ENCODE data around the gene ZSWIM4.
A peak's percentile ranks its signal among the peaks of the same experiment; 100 is the strongest.

ZSWIM4 gene

DNA sequence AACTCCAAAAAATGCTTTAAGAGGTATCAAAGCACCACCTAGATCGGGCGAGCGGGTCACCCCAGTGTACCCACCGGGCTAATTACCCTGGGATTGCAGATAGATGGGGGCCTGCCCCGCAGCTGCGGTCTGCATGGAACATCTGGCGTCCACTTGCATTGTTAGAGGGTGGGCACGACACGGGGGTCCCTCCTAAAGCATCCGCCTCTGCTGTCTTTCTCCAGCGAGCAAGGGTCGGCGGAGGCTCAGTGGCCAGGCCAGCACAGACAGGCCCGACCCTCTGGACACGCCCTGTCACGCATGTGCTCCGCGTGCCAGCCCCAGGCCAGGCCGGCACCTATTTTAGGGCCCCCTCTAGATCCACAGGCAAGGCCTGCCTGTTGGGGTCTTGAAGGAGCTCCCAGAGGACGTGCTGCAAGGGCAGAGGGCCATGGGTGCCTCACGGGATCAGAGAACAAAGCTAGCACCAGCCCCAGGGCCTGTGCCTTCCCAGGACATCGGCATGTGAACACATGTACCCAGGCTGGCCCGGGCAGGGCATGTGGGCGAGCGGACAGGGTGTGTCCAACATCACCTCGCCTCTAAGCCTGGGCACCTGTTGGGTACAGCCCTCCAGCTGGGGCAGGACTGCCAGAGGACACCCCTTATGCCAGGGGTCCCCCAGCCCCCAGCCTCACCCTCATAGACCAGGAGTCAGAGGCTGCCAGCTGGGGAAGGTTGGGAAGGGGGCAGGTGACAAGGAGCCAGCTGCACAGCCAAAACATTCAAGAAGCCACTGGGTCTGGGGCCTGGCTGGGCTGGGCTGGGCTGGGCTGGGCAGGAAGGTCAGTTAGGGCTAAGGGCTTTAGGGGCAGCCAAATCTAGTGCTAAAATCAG lies 46.1 kb downstream of the ZSWIM4 start:
- no peak for TF ChIP-seq GATA1 (IDR thresholded peaks at IDR 0.05; ENCODE audit: low read depth, low read length)
- TF ChIP-seq POLR2A (IDR thresholded peaks at IDR 0.05; ENCODE audit: low read length): peak; percentile 90
- DNase-seq: peak in 1 of 2 experiments; percentile 53

DNA sequence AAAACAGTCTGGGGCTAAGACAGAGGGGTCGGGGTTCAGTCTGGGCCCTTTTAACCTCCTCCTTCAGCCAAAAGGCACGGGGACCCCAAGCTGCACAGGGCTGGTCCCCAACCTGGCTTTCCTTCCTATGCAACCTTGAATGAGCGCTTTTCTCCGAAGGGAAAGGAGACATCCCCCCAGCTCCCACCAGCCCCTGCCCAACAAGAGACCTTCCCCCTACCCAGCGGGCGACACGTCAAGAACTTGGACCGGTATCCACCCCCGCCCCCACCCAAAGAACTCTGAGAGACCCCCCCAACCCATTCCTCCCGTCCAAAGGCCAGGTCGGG lies 46.7 kb downstream of the ZSWIM4 start:
- no peak for TF ChIP-seq GATA1 (IDR thresholded peaks at IDR 0.05; ENCODE audit: low read depth, low read length)
- no peak for TF ChIP-seq POLR2A (IDR thresholded peaks at IDR 0.05; ENCODE audit: low read length)
- DNase-seq: peak; percentile 56 to 69

DNA sequence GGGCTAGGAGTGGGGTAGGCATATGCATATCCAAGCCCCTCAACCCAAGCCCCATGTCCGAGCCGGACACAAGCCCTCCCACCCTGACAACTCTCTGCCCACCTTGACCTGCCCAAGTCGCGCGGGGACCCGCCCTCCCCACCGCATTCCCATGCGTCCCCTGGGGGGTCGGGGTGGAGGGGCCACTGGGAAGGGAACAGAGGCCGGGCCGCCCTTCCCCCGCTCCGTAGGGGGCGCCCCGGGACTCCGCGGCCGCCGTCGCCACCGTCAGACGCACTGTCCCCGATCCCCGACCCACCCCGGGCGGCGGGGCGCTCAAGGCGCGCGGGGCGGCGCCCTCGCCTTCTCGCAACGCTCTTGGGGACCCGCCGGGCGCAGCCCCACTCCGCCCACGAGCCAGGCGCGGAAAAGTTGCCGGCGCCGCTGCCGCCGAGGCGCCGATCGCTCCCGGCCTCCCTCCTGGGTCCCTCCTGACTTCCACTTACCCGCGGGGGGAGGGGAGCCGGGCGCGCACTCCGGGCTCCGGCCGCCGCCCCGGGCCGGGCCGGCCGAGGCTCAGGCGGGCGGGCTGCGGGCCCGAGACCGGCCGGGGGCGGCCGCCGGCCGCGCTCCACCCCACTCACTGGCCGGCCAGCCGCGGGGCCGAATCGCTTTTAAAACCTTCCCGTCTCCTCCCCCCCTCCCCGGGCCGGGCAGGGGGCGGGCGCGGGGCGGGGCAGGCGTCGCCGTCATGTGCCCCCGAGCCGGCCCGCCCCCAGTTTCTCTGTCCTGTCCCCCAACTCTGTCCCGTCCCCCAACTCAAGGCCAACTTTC lies 47.3 kb downstream of the ZSWIM4 start:
- DNase-seq: peak; percentile 78 to 87
- TF ChIP-seq POLR2A (IDR thresholded peaks at IDR 0.05; ENCODE audit: low read length) (peak; percentile 80), GATA1 (IDR thresholded peaks at IDR 0.05; ENCODE audit: low read depth, low read length) (no peak)

DNA sequence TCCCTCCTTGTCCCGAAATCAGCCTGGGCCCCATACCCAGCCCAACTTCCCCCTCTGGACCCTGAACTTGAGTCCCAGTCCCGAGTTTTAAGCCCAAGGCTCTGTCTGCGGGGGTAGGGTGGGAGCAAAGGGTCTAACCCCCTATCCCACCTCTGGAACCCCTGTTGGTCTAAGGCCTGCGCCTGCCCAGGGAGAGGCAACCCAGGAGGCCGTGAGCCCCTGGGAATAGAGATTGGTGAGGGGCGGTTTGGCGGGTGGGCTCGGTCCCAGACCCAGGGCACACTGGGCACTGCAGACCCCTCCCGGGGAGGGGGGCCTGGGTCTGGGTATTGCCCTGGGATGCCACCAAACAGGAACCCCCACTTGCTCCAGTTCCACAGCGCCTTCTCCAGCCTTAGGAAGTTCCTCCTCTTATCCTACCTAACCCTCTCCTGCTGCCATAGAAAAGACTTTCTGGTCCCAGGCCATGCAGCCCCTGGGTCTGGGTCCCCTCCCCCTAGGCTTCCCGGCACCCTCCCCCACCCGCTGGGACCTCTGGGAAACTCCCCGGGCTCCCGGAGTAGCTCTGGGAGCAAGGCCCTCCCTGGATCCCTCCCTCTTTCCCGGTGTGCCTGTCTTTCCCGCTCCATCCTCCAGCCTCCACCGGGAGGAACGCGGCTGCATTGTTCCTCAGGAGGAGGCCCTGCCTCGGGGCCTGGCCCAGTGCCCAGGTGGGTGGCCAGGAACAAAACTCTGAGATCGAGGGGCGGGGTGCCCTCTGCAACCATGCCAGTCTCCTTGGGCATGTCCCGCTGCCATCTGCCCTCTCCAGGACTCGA lies 48.1 kb downstream of the ZSWIM4 start:
- TF ChIP-seq POLR2A (IDR thresholded peaks at IDR 0.05; ENCODE audit: low read length) (no peak), GATA1 (IDR thresholded peaks at IDR 0.05; ENCODE audit: low read depth, low read length) (no peak)
- DNase-seq: no peak

DNA sequence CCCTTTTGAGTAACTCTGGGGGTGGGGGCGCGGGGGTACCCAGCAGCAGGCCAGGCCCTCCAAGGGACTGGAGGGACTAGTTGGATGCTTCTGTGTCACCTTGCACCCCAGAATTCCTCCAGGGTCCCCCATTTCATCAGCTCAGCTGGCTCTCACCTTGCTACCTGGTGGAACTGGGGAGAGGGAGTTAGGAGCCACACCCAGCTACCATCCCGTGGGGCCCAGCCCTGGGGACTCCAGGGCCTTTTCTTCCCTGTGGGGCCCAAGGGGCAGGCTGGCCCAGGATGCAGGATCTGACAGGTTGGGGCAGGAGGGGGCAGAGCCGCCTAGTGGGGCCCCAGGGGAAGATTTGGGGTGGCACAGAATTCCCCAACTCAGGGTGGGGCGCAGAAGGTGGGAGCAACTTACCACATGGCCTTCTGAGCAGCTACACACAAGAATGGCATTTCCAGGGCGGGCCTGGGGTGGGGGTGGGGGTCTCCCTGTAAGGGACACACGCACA lies 48.9 kb downstream of the ZSWIM4 start:
- TF ChIP-seq POLR2A (IDR thresholded peaks at IDR 0.05; ENCODE audit: low read length) (no peak), GATA1 (IDR thresholded peaks at IDR 0.05; ENCODE audit: low read depth, low read length) (no peak)
- no peak for DNase-seq

DNA sequence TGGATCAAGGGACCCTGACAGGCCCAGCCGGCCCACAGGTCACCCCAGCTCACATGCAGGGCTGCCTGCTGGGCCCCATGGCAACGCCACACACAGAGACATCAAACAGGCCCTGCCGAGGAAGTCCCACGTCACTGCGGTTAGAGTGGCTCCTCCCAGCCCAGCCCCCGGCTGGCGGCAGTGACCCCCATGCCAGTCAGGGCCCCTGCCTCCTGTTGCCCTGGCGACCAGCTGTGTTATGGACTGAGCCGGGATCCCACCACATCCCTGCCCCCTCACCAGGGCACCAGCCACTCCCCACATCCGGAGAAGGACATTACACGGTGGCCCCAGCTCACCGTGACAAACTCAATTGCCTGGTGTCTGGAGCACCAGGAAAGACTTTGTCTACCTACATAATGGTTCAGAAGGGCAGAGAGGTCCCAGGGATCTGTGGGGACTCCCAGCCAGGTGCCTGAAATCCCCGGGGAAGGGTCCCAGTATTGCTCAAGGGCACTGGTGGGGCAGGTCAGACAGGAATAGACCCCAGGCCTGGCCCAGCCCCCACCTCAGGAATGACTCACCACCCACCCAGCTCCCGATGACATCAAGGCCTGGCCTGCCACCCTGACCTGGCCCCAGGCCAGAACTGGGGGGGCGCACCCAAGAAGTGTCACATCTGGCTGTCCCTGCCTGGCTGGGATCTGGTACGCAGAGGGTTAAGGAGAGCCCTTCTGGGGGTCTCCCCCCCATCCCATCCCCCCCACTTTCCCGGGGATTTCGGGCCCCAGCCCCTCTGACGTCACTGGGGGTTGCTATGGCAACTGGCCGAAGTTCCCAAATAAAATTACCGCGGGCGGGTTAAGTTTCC lies 51.5 kb downstream of the ZSWIM4 start:
- peak; percentile 92 to 96 for DNase-seq
- TF ChIP-seq GATA1 (IDR thresholded peaks at IDR 0.05; ENCODE audit: low read depth, low read length) (no peak), POLR2A (IDR thresholded peaks at IDR 0.05; ENCODE audit: low read length) (peak; percentile 35)

DNA sequence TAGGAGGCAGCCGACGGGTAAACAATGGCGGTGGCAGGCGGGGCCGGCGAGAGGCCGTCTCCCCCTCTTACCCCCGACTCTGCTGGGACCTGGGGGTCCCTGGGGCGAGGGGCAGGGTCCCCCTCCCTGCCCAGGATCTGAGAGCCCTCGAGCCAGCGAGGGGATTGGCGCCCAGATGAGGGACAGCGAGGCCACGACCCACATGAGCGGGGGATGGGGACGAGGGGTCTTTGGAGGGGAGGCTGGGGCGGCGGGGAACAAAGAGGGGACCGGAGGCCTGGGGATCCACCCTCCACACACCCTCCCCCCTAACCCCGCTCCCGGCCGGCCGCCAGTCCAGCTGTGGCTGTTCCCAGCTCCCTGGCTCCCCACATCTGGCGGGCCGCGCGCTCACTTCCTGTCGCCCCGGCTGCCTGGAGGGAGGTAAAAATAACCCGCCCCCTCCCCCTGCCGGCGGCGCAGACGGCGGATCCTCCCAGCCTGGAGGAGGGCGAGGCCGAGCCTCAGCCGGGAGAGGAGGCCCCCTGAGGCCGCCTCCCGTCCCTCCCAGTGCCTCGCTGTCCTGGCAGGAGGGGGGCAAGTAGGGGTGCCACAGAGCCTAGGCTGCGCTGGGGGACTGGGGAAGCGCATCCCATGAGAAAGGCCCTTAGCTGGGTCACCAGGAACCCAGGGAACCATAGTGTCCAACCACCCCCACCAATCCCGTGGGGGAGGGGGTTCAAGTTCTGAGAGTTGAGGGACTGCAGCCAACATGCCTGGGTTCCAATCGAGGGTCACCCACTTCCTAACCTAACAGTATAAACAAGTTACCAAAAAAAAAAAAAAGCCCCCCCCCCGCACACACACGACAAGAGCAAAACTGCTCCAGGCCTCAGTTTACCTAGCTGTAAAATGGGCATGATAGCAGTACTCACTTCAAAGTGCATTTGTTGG lies 52.4 kb downstream of the ZSWIM4 start:
- TF ChIP-seq POLR2A (IDR thresholded peaks at IDR 0.05; ENCODE audit: low read length) (peak; percentile 67), GATA1 (IDR thresholded peaks at IDR 0.05; ENCODE audit: low read depth, low read length) (no peak)
- DNase-seq: peak; percentile 92 to 95

DNA sequence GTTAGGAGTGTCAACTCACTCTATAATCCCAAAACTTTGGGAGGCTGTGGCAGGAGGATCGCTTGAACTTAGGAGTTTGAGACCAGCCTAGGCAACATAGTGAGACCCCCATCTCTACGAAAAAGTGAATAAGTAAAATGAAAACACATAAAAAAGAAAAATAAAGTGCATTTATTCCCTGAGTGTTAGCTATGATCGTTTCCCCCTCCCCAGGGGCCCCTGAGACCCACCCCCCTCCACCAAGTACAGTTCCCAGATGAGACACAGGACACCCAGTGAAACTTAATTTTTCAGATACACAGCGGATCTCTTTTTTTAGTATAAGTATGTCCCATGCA lies 53.1 kb downstream of the ZSWIM4 start:
- no peak for TF ChIP-seq GATA1 (IDR thresholded peaks at IDR 0.05; ENCODE audit: low read depth, low read length)
- no peak for TF ChIP-seq POLR2A (IDR thresholded peaks at IDR 0.05; ENCODE audit: low read length)

DNA sequence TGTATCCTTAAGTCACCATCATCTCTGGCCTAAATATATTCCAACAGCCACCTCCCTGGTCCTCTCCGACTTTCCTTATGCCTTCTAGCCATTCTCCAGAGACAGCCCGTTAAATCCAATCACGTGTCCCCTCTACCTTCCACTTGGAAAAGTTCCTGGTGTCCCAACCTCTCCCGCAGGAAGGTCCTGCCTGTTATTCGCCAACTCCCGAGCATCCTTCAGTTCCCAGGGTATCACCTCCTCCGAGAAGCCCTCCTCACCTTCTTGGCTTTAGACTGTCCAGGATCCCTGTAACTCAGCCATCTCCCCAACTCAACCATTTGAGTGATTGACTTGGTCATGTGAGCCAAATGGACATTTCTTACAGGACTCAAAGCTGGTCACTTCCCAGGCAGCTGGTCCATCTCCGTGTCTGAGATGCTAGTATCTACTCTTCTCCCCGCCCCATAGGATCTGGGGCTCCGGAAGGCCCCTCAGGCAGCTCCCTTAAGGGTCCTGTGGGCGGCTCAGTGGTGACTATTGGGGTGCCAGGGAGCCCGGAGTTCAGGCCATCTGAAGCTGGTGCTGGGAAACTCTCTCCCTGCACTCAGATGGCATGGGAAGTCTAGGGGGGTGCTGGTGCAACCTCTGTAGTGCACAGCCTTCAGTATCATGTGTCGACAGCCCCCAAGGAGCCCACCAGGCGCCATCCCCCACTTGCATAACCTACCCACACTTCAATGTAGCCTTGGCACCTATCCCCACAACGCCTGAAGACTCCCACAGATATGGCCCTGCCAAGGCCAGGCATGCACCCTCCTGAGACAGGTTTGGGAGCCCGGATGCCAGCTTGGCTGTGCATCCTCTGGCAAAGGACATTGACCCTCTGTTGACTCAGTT lies 53.8 kb downstream of the ZSWIM4 start:
- no peak for DNase-seq
- TF ChIP-seq POLR2A (IDR thresholded peaks at IDR 0.05; ENCODE audit: low read length) (no peak), GATA1 (IDR thresholded peaks at IDR 0.05; ENCODE audit: low read depth, low read length) (no peak)

More for the DNA sequence above, 53.1 kb downstream of the ZSWIM4 start:
- DNase-seq: no peak

DNA sequence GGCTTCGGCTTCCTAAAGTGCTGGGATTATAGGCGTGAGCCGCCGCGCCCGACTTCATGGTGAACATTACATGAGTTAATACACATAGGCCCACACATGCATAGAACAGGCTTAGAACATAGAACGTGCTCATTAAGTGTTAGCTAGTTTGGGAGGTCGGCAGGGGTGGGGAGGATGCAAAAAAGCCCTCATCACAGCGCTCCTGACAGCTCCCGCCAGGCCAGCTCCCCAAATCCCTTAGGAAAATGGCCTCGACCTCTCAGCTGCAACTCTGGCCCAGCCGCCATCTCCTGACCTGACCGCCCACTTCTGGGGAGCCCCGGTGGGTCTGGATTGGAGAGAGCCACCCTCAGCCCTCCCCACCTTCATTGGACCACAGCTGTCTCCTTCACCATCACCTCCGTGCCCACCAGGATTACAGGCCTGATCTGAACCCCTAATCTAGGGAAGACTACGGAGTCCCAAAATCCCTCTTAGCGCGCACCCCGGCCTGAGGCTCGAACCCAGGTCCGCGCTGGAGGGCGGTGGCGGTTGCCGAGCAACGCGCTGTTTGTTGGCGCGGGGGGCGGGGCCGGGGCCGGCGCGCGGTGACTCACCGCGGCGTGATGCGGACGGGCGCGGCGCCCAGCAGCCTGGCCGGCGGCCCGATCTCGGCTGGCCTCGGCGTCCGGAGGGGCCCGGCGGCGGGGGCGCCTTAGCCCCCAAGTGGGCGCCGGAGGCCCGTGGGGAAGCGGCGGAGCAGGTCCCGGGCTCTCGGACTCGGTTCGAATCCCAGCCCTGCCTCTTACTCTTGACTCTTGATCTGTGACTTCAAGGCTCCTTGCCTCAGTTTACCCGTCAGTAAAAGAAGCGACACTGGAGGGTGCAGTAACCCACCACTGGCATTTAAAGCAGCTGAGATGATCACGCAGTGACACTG lies 55.0 kb downstream of the ZSWIM4 start:
- DNase-seq: peak; percentile 91 to 96
- no peak for TF ChIP-seq POLR2A (IDR thresholded peaks at IDR 0.05; ENCODE audit: low read length)
- TF ChIP-seq GATA1 (IDR thresholded peaks at IDR 0.05; ENCODE audit: low read depth, low read length): no peak
